Stimulated activated CD8-positive, alpha-beta memory T cell treated with anti-CD3 and anti-CD28 coated beads, Interleukin-7, amount 100 ng/mL, for 1 hour (primary cell): ENCODE measurements around the gene PRSS22.
A peak's percentile ranks its signal among the peaks of the same experiment; 100 is the strongest.

Source experiments
- DNase-seq, 2 donors: peaks; one replicate each; pipeline ENCODE4 v3.0.0-alpha.2; 2020; ENCODE audit warnings: low read depth in 2 of 2

The PRSS22 gene

GRCh38 chr16:2852731-2853507 is 5.1 kb downstream of the PRSS22 start:
- no peak for DNase-seq

- no peak for DNase-seq
Measured at GRCh38 chr16:2852003-2852730, 5.8 kb downstream of the PRSS22 start.

- no peak for DNase-seq
Measured at GRCh38 chr16:2848933-2849725, 8.8 kb downstream of the PRSS22 start.

GRCh38 chr16:2846511-2847310 is 11.3 kb downstream of the PRSS22 start:
- DNase-seq: no peak

GRCh38 chr16:2845116-2845515 is 12.9 kb downstream of the PRSS22 start:
- DNase-seq: no peak

GRCh38 chr16:2843526-2843925 is 14.4 kb downstream of the PRSS22 start:
- DNase-seq: no peak

GRCh38 chr16:2842340-2843000 is 15.5 kb downstream of the PRSS22 start:
- peak; percentile 40 to 44 for DNase-seq

- DNase-seq: no peak
Measured at GRCh38 chr16:2841606-2842339, 16.2 kb downstream of the PRSS22 start.

GRCh38 chr16:2840914-2841313 is 17.1 kb downstream of the PRSS22 start:
- DNase-seq: no peak

GRCh38 chr16:2839650-2840450 is 18.1 kb downstream of the PRSS22 start:
- DNase-seq: no peak

- peak in 1 of 2 donors; percentile 23 for DNase-seq
Measured at GRCh38 chr16:2838928-2839327, 19.0 kb downstream of the PRSS22 start.

- DNase-seq: no peak
Measured at GRCh38 chr16:2836646-2837508, 21.1 kb downstream of the PRSS22 start.

GRCh38 chr16:2835638-2836493 is 22.1 kb downstream of the PRSS22 start:
- no peak for DNase-seq

- DNase-seq: no peak
Measured at GRCh38 chr16:2834968-2835367, 23.0 kb downstream of the PRSS22 start.

GRCh38 chr16:2833776-2834175 is 24.2 kb downstream of the PRSS22 start:
- DNase-seq: no peak

GRCh38 chr16:2831203-2831602 is 26.8 kb downstream of the PRSS22 start:
- no peak for DNase-seq

- DNase-seq: no peak
Measured at GRCh38 chr16:2830355-2830695, 27.6 kb downstream of the PRSS22 start.
